HL-60 (cell line): ENCODE results near the gene E2F2.

Source experiments
- CTCF ChIP-seq: IDR thresholded peaks from one replicate; pipeline ENCODE4 v1.5.1; 2011; ENCODE audit warnings: low read length, control low read depth, inconsistent platforms; ENCODE audit not compliant: insufficient read depth
- GABPA ChIP-seq: IDR thresholded peaks from 2 replicates; pipeline ENCODE4 v1.6.1; 2012; ENCODE audit warnings: low read depth
- REST ChIP-seq: IDR thresholded peaks from 2 replicates; pipeline ENCODE4 v1.6.1; 2012; ENCODE audit warnings: low read depth; ENCODE audit not compliant: insufficient replicate concordance
- SPI1 ChIP-seq: IDR thresholded peaks from 2 replicates; pipeline ENCODE4 v1.6.1; 2012; ENCODE audit warnings: low read depth, mild to moderate bottlenecking, borderline replicate concordance

GRCh38 chr1:23562137-23562876, 31.3 kb upstream of the E2F2 start:
- TF ChIP-seq CTCF (no peak), SPI1 (no peak), REST (no peak), GABPA (no peak)
